ENCODE measurements around the gene TSHZ2.

The TSHZ2 gene

DNA sequence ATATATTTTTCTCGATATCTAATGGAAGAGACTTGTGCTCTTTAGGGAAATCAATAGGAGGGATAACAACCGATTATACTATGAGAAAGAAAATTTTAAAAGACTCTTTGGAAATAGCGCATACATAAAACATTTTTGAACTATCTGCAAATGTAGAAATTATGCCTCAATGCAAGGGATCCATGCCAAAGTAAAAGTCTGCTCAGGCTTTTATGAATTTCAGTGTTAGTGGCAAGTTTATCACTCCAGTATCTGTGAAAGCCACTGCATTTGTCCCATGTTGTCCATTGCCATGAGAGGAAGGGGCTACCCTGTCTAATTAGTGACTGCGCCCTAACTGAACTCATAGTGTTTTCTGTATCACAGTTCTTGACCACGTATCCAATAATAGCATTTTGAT is 81.4 kb downstream of the TSHZ2 start:
- POLR2A ChIA-PET = no interaction called here
- TF ChIP-seq LEF1 (IDR thresholded peaks at IDR 0.05; ENCODE audit: borderline replicate concordance) = no peak
- no peak for TF ChIP-seq FOXA1 (IDR thresholded peaks at IDR 0.05)
- TF ChIP-seq BHLHE40 (IDR thresholded peaks at IDR 0.05; ENCODE audit: borderline replicate concordance) = no peak
- TF ChIP-seq FOXK2 (IDR thresholded peaks at IDR 0.05) = no peak
- no peak for TF ChIP-seq SP1 (IDR thresholded peaks at IDR 0.05)
- no peak for TF ChIP-seq ELF4 (IDR thresholded peaks at IDR 0.05)
- no peak for TF ChIP-seq ARNT (IDR thresholded peaks at IDR 0.05)
- TF ChIP-seq CTBP1 (IDR thresholded peaks at IDR 0.05; ENCODE audit: borderline replicate concordance) = no peak
- no peak for TF ChIP-seq NFRKB (IDR thresholded peaks at IDR 0.05)
- TF ChIP-seq FOXM1 (IDR thresholded peaks at IDR 0.05; ENCODE audit: borderline replicate concordance) = no peak
- CTCF ChIA-PET = no interaction called here
- no peak for DNase-seq (ENCODE audit: extremely low spot score)

DNA sequence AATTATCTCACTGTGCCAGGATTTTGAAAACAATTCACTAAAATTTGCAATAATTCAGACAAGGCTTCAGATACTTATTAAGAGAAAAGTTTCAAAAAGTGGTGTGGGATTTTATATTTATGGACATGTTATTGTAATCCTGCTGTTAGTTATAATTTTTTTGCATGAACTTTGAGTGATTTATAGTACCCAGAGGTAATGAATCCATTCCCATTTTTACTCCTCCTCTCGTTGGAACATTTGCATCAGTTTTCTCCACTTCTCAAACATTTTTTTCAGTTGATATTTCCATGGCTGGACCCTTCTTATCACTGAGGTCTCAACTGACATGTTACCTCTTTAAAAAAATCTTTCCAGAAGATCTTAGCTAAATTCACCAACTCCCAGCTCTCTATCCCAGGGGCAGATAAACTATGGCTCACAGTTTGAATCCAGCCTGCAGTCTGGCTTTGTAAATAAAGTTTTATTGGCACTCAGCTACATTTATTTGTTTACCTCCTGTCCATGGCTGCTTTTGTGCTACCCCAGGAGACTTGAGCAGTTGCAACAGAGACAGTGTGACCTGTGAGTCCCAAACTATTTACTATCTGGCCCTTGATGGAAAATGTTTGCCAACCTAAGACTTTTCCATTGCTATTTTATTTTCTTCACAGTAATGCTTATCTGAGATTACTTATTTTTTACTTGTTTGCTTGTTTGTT is 83.4 kb downstream of the TSHZ2 start:
- no peak for DNase-seq (ENCODE audit: extremely low spot score)
- POLR2A ChIA-PET = no interaction called here

DNA sequence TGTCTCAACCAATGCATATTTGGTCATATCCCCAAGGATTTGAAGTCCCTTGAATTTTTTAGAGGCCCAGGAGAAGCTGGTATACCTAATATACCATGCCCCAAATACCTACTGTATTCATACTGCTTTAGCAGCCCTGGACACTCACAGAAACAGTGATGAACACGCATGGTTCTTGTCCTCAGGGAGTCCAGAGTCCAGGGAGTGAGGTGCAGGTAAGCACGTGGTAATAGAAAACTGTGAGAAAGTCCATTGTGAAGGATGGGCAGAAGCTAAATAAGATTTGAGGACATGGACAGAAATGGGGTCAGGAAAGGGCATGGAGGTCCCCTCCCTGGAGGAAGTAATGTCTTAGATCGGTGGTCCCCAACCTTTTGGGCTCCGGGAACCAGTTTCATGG is 85.4 kb downstream of the TSHZ2 start:
- TF ChIP-seq ELF4 (IDR thresholded peaks at IDR 0.05) (no peak), ZNF384 (IDR thresholded peaks at IDR 0.05) (no peak), ARNT (IDR thresholded peaks at IDR 0.05) (no peak), FOXK2 (IDR thresholded peaks at IDR 0.05) (no peak), FOXM1 (IDR thresholded peaks at IDR 0.05; ENCODE audit: borderline replicate concordance) (no peak), NFRKB (IDR thresholded peaks at IDR 0.05) (no peak), L3MBTL2 (conservative IDR thresholded peaks at IDR 0.05) (no peak)
- no peak for DNase-seq (ENCODE audit: extremely low spot score)
- ChIA-PET CTCF (no interaction called here), POLR2A (no interaction called here)

More for the DNA sequence above, 83.4 kb downstream of the TSHZ2 start:
- TF ChIP-seq NFRKB (IDR thresholded peaks at IDR 0.05) (no peak), L3MBTL2 (conservative IDR thresholded peaks at IDR 0.05) (no peak), FOXA1 (IDR thresholded peaks at IDR 0.05) (no peak), HDGF (IDR thresholded peaks at IDR 0.05; ENCODE audit: borderline replicate concordance) (no peak), ZNF384 (IDR thresholded peaks at IDR 0.05) (no peak), ELF4 (IDR thresholded peaks at IDR 0.05) (no peak), BHLHE40 (IDR thresholded peaks at IDR 0.05; ENCODE audit: borderline replicate concordance) (no peak), FOXK2 (IDR thresholded peaks at IDR 0.05) (no peak), ARNT (IDR thresholded peaks at IDR 0.05) (no peak), CTBP1 (IDR thresholded peaks at IDR 0.05; ENCODE audit: borderline replicate concordance) (no peak), PKNOX1 (IDR thresholded peaks at IDR 0.05) (no peak), TARDBP (IDR thresholded peaks at IDR 0.05) (no peak), SUZ12 (IDR thresholded peaks at IDR 0.05) (no peak), SP1 (IDR thresholded peaks at IDR 0.05) (no peak), LEF1 (IDR thresholded peaks at IDR 0.05; ENCODE audit: borderline replicate concordance) (no peak), FOXM1 (IDR thresholded peaks at IDR 0.05; ENCODE audit: borderline replicate concordance) (no peak)
- CTCF ChIA-PET = no interaction called here

- ChIA-PET POLR2A (no interaction called here), CTCF (no interaction called here)
- no peak for DNase-seq (ENCODE audit: extremely low spot score)
- TF ChIP-seq BHLHE40 (IDR thresholded peaks at IDR 0.05; ENCODE audit: borderline replicate concordance) = no peak
Observed at GRCh38 chr20:53059848-53060247, 87.7 kb downstream of the TSHZ2 start.

DNA sequence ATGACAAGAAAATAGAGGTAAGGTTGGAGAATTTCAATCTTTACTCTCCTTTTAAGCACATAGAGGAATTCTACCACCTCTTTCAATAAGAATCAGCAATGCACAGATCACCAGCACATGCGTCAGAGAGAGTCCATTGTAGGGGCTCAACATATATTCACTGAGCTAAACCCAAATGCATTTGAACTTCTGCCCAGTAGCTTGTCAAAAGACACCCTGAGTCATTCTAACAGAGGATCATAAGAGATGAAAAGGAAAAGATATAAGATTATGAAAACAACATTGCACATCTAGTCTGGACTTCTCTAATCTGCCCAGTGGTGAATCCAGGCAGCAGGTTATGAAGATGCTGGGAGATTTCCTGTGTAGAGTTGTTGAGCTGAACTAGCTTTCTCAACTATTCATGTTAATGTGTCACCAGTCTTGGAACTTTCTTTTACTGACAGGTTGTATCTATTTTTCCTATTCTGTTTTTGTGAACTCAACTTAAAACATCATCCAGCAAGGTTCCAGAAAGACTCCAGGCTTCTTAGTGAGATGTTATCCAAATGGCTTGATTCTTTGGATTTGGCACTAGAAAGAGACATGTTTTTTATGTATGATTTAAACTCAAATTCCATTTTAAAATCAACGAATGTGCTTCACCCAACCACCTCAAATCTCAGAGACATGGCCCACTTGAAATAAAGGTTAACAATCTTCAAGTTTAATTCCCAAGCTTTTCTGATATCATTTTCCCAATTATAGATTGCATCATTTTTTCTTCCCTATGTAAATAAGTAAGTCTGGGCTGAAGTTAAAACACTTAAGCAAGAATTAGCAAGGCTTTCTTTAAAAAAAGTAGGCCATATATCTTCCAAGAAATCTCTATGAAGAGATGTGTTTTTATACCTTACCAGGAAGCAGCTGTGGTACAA is 89.3 kb downstream of the TSHZ2 start:
- TF ChIP-seq SUZ12 (IDR thresholded peaks at IDR 0.05) (no peak), TARDBP (IDR thresholded peaks at IDR 0.05) (no peak), NFRKB (IDR thresholded peaks at IDR 0.05) (no peak), LEF1 (IDR thresholded peaks at IDR 0.05; ENCODE audit: borderline replicate concordance) (no peak)
- no peak for DNase-seq (ENCODE audit: extremely low spot score)
- POLR2A ChIA-PET = no interaction called here
- CTCF ChIA-PET = no interaction called here

DNA sequence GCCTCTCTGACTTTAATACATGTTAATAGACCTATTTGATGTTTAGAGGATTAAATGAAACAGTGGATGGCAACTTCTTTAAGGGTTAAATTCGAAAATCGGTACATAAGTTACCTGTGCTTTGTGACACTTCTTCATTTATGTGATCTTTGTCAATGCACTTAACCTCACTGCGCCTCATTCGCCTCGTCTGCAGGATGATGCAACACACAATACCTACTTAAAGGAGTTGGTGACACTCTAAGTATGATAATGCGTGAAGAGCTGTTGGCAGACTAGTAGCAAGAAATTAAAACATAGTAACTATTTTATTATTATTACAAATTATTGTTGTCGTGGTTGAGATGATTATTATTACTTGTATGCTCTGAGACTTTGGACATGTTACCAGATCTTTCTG is 92.8 kb downstream of the TSHZ2 start:
- POLR2A ChIA-PET = no interaction called here
- TF ChIP-seq ARNT (IDR thresholded peaks at IDR 0.05) (no peak), NFRKB (IDR thresholded peaks at IDR 0.05) (no peak), TARDBP (IDR thresholded peaks at IDR 0.05) (no peak), FOXA1 (IDR thresholded peaks at IDR 0.05) (no peak), L3MBTL2 (conservative IDR thresholded peaks at IDR 0.05) (no peak), LEF1 (IDR thresholded peaks at IDR 0.05; ENCODE audit: borderline replicate concordance) (no peak), PKNOX1 (IDR thresholded peaks at IDR 0.05) (no peak), ZNF384 (IDR thresholded peaks at IDR 0.05) (no peak)
- CTCF ChIA-PET = no interaction called here
- no peak for DNase-seq (ENCODE audit: extremely low spot score)

DNA sequence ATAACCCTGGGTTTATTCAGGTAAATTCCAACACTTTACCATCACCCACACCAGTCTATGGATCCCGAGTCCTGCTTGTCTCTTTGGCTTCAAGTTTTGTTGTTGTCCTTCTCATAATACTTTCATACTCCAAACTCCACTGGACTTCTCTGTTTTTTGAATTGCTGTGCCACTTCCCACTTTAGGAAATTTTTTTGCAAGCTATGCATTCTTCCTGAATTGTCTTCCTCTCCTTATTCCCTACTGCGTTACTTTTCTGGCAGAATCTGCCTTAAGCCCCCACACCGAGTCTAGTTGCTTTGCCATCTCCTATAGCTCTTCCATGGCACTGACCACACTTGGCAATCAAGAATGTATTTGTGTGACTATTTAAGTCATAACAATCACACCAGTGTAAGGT is 96.1 kb downstream of the TSHZ2 start:
- no peak for DNase-seq (ENCODE audit: extremely low spot score)
- POLR2A ChIA-PET = no interaction called here
- CTCF ChIA-PET = no interaction called here
- TF ChIP-seq TARDBP (IDR thresholded peaks at IDR 0.05) = no peak
- TF ChIP-seq FOXM1 (IDR thresholded peaks at IDR 0.05; ENCODE audit: borderline replicate concordance) = no peak
- TF ChIP-seq SUZ12 (IDR thresholded peaks at IDR 0.05) = no peak
- no peak for TF ChIP-seq HDGF (IDR thresholded peaks at IDR 0.05; ENCODE audit: borderline replicate concordance)
- TF ChIP-seq ELF4 (IDR thresholded peaks at IDR 0.05) = no peak
- TF ChIP-seq PKNOX1 (IDR thresholded peaks at IDR 0.05) = no peak
- TF ChIP-seq BHLHE40 (IDR thresholded peaks at IDR 0.05; ENCODE audit: borderline replicate concordance) = no peak
- no peak for TF ChIP-seq L3MBTL2 (conservative IDR thresholded peaks at IDR 0.05)
- TF ChIP-seq FOXK2 (IDR thresholded peaks at IDR 0.05) = no peak
- TF ChIP-seq NFRKB (IDR thresholded peaks at IDR 0.05) = no peak

All from HEK293T (cell line).